ENCODE measurements around the gene STIM2. TPM values are rescaled to one million over a fixed set of nuclear protein-coding genes. Genes with fewer than 3 reads are reported as not detected.

Gene STIM2
- total and polyA plus RNA-seq, 10 of the 15 experiments (the other 5 are each of a cell fraction or from before 2014, with no cell fraction given), result 4.7 to 41.5 (median 16.9) TPM

DNA sequence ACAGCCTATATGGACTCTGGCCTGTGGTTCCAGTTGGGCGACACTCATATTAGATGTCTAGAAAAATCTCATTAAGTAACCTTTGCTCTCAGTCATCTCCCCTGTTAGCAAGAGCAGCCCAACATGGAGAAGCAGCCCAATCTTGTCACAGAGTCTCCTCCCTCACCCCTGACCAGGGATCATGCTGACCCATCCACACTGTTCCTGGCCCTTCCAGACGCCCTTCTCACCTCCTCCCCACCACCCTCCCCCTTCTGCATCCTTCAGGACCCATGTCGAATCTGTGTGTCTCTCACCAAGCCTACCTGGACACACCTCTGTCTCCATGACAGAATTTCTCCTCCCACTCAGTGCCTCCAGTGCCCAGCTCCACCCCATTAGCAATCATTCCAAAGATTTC is 190.1 kb downstream of the STIM2 start:
- no TSS peak for BruUV-seq (replicated peaks)
- POLR2A ChIA-PET, result interaction anchor here (0.6 kb wide), 1 partner anchor 159 kb away, joined by 3 read pairs; no protein-coding TSS in a partner anchor
- SMC1A ChIA-PET (ENCODE audit: uncharacterized antibody, unreplicated experiment), result interaction anchor here (1.3 kb wide), 1 partner anchor 30 kb away, joined by 3 read pairs; no protein-coding TSS in a partner anchor
- intact Hi-C loops (cut with micrococcal nuclease; ENCODE audit: unreplicated experiment) (no loop called here), in situ Hi-C loops (cut with MboI) (loop anchor here (5.0 kb wide), 1 partner anchor 262 kb away; no protein-coding TSS in a partner anchor)
- TF ChIP-seq WRNIP1 (IDR thresholded peaks at IDR 0.05; ENCODE audit: borderline replicate concordance, low read depth, low read length) (no peak), GABPA (IDR thresholded peaks at IDR 0.05; ENCODE audit: low read depth) (no peak), STAT3 (IDR thresholded peaks at IDR 0.05; ENCODE audit: low read depth, low read length) (no peak), NFYB (IDR thresholded peaks at IDR 0.05; ENCODE audit: insufficient read depth, low read depth, low read length) (no peak), POLR2AphosphoS2 (IDR thresholded peaks at IDR 0.05; ENCODE audit: low read depth, low read length) (no peak)
- TF ChIP-seq, protein P1, sequence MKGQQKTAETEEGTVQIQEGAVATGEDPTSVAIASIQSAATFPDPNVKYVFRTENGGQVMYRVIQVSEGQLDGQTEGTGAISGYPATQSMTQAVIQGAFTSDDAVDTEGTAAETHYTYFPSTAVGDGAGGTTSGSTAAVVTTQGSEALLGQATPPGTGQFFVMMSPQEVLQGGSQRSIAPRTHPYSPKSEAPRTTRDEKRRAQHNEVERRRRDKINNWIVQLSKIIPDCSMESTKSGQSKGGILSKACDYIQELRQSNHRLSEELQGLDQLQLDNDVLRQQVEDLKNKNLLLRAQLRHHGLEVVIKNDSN (IDR thresholded peaks at IDR 0.05; ENCODE audit: borderline replicate concordance, extremely low read length, insufficient read depth, low read depth, low read length), result no peak
- CTCF ChIA-PET, result interaction anchor here (0.6 to 1.1 kb wide), 2 partner anchors 17 to 710 kb away, joined by 3 to 4 read pairs; no protein-coding TSS in a partner anchor
- Histone ChIP-seq H3K36me3 (ENCODE audit: control insufficient read depth in 2 of 2, insufficient read depth in 2 of 2, low read length in 1 of 2) (no peaks in the 10 kb centered on the region), H3K9me3 (replicated peaks; ENCODE audit: control insufficient read depth, insufficient read depth, low read length) (no peaks in the 10 kb centered on the region), H4K20me1 (ENCODE audit: control insufficient read depth, insufficient read depth) (no peaks in the 10 kb centered on the region), H3K4me3 (no peak overlapping the region), H3K4me2 (ENCODE audit: control insufficient read depth, insufficient read depth) (no peak overlapping the region), H2AFZ (ENCODE audit: control insufficient read depth, low read depth, low read length) (no peak overlapping the region), H3K4me1 (ENCODE audit: control insufficient read depth, insufficient read depth, low read length) (no peaks in the 10 kb centered on the region), H3K27ac (ENCODE audit: control insufficient read depth, insufficient read depth) (no peak overlapping the region), H3K27me3 (replicated peaks in 1 of 2; ENCODE audit: control insufficient read depth in 2 of 2, insufficient read depth in 2 of 2, low read length in 1 of 2) (peaks cover 0 to 2% of the 10 kb centered on the region in 2 experiments; a peak in 3 of 4 replicates), H3K79me2 (ENCODE audit: control insufficient read depth, insufficient read depth, low read length) (no peaks in the 10 kb centered on the region), H3K9ac (ENCODE audit: control insufficient read depth, insufficient read depth, low read length) (no peak overlapping the region)
- WGBS (ENCODE audit: insufficient coverage, insufficient replicate concordance, low lambda C conversion rate, missing lambda C conversion rate), result 0% methylated on average over 3 of the region's 3 CpGs
- DNase-seq (ENCODE audit: low read depth, low spot score) (no peak), ATAC-seq (no peak), FAIRE-seq (no peak)
- RAD21 ChIA-PET (ENCODE audit: unreplicated experiment), result interaction anchor here (1.0 to 4.1 kb wide), 2 partner anchors 27 to 268 kb away, joined by 3 to 22 read pairs; no protein-coding TSS in a partner anchor

Data from GM12878 (cell line).